ENCODE data around the gene PPP2R3B.

DNA sequence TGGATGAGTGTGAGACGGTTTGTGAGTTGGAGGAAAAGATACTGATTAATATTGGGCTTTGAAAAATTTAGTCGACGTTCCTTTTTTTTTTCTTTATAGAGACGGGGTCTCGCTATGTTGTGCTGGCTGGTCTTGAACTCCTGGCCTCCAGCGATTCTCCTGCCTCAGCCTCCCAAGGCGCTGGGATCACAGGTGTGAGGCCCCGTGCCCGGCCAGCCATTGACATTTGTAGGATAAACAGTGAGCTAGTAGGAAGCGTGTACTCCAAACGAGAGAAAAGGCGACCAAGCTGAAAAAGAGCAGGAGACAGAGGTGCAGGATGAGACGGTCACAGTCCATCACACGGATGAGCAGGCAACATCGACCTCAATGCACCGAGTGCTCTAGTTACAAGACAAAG, 19.4 kb downstream of the PPP2R3B start:
- TF ChIP-seq, protein P1, sequence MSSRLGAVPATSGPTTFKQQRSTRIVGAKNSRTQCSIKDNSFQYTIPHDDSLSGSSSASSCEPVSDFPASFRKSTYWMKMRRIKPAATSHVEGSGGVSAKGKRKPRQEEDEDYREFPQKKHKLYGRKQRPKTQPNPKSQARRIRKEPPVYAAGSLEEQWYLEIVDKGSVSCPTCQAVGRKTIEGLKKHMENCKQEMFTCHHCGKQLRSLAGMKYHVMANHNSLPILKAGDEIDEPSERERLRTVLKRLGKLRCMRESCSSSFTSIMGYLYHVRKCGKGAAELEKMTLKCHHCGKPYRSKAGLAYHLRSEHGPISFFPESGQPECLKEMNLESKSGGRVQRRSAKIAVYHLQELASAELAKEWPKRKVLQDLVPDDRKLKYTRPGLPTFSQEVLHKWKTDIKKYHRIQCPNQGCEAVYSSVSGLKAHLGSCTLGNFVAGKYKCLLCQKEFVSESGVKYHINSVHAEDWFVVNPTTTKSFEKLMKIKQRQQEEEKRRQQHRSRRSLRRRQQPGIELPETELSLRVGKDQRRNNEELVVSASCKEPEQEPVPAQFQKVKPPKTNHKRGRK (CRISPR knock-in tag; IDR thresholded peaks at IDR 0.05), result no peak
- TF ChIP-seq, protein P2, sequence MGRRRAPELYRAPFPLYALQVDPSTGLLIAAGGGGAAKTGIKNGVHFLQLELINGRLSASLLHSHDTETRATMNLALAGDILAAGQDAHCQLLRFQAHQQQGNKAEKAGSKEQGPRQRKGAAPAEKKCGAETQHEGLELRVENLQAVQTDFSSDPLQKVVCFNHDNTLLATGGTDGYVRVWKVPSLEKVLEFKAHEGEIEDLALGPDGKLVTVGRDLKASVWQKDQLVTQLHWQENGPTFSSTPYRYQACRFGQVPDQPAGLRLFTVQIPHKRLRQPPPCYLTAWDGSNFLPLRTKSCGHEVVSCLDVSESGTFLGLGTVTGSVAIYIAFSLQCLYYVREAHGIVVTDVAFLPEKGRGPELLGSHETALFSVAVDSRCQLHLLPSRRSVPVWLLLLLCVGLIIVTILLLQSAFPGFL (CRISPR knock-in tag; IDR thresholded peaks at IDR 0.05), result no peak
- TF ChIP-seq RELA (CRISPR knock-in tag; IDR thresholded peaks at IDR 0.05) (no peak), SRSF9 (IDR thresholded peaks at IDR 0.05; ENCODE audit: borderline replicate concordance, insufficient read depth, low read depth, low read length, poor library complexity, severe bottlenecking) (no peak)
- TF ChIP-seq, protein P3, sequence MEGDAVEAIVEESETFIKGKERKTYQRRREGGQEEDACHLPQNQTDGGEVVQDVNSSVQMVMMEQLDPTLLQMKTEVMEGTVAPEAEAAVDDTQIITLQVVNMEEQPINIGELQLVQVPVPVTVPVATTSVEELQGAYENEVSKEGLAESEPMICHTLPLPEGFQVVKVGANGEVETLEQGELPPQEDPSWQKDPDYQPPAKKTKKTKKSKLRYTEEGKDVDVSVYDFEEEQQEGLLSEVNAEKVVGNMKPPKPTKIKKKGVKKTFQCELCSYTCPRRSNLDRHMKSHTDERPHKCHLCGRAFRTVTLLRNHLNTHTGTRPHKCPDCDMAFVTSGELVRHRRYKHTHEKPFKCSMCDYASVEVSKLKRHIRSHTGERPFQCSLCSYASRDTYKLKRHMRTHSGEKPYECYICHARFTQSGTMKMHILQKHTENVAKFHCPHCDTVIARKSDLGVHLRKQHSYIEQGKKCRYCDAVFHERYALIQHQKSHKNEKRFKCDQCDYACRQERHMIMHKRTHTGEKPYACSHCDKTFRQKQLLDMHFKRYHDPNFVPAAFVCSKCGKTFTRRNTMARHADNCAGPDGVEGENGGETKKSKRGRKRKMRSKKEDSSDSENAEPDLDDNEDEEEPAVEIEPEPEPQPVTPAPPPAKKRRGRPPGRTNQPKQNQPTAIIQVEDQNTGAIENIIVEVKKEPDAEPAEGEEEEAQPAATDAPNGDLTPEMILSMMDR (CRISPR knock-in tag; IDR thresholded peaks at IDR 0.05), result no peak
- TF ChIP-seq, protein P4, sequence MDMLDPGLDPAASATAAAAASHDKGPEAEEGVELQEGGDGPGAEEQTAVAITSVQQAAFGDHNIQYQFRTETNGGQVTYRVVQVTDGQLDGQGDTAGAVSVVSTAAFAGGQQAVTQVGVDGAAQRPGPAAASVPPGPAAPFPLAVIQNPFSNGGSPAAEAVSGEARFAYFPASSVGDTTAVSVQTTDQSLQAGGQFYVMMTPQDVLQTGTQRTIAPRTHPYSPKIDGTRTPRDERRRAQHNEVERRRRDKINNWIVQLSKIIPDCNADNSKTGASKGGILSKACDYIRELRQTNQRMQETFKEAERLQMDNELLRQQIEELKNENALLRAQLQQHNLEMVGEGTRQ (IDR thresholded peaks at IDR 0.05; ENCODE audit: low read depth, low read length), result no peak
- TF ChIP-seq, protein P4 (CRISPR knock-in tag; IDR thresholded peaks at IDR 0.05; ENCODE audit: borderline replicate concordance), result no peak

All from HepG2 (cell line).